GM23338 (cell line): ENCODE data around the gene TRIOBP. TPM values are rescaled to one million over a fixed set of nuclear protein-coding genes. Genes with fewer than 3 reads are reported as not detected.

Experiments used
- ATAC-seq: fragments of 200-7000 bp; cut with Tn5 transposase; 3 replicates; pipeline ENCODE4 v1.9.1; 2020
- DNase-seq: peaks from one replicate; pipeline ENCODE4 v3.0.0-alpha.2; 2015; ENCODE audit warnings: low spot score
- H2AFZ ChIP-seq: fragments of 200-600 bp; sonication (generic); 2 replicates; pipeline ENCODE4 v1.8.0; 2016; ENCODE audit warnings: antibody characterized with exemption, mild to moderate bottlenecking, moderate library complexity
- H3F3A ChIP-seq: fragments of 200-600 bp; sonication (generic); replicated peaks from 2 replicates; pipeline ENCODE4 v1.8.0; 2017; ENCODE audit warnings: antibody characterized with exemption, mixed run types, low read depth
- H3K27ac ChIP-seq: fragments of 200-600 bp; sonication (generic); 2 replicates; pipeline ENCODE4 v1.6.1; 2016; ENCODE audit warnings: low read depth
- H3K27me3 ChIP-seq: fragments of 200-600 bp; sonication (generic); 2 replicates; pipeline ENCODE4 v1.8.0; 2016; ENCODE audit warnings: mild to moderate bottlenecking, mixed run types, moderate library complexity; ENCODE audit not compliant: insufficient read depth
- H3K36me3 ChIP-seq: fragments of 200-600 bp; sonication (generic); 2 replicates; pipeline ENCODE4 v1.8.0; 2016; ENCODE audit warnings: mild to moderate bottlenecking; ENCODE audit not compliant: insufficient read depth
- H3K4me1 ChIP-seq: fragments of 200-600 bp; sonication (generic); 2 replicates; pipeline ENCODE4 v1.8.0; 2016; ENCODE audit warnings: mild to moderate bottlenecking, moderate library complexity; ENCODE audit not compliant: insufficient read depth
- H3K4me2 ChIP-seq: fragments of 200-600 bp; sonication (generic); 2 replicates; pipeline ENCODE4 v1.7.1; 2017; ENCODE audit warnings: mixed run types
- H3K4me3 ChIP-seq: fragments of 200-600 bp; sonication (generic); 2 replicates; pipeline ENCODE4 v1.6.1; 2016; ENCODE audit warnings: mixed run types
- H3K79me2 ChIP-seq: fragments of 200-600 bp; sonication (generic); replicated peaks from 2 replicates; pipeline ENCODE4 v1.8.0; 2017; ENCODE audit warnings: mild to moderate bottlenecking; ENCODE audit not compliant: insufficient read depth
- H3K9me2 ChIP-seq: fragments of 200-600 bp; sonication (generic); 2 replicates; pipeline ENCODE4 v1.8.0; 2017; ENCODE audit not compliant: insufficient read depth
- H4K20me1 ChIP-seq: fragments of 200-600 bp; sonication (generic); replicated peaks from 2 replicates; pipeline ENCODE4 v1.8.0; 2017; ENCODE audit warnings: mild to moderate bottlenecking; ENCODE audit not compliant: insufficient read depth
- H3K27ac Mint-ChIP-seq: 2 replicates; pipeline ENCODE4 v1.8.0; 2020; ENCODE audit warnings: inconsistent platforms, mild to moderate bottlenecking, moderate library complexity, mixed read lengths
- H3K27me3 Mint-ChIP-seq: 3 replicates; pipeline ENCODE4 v1.8.0; 2022; ENCODE audit warnings: low read depth, mild to moderate bottlenecking, moderate library complexity, mixed read lengths, inconsistent platforms; ENCODE audit not compliant: insufficient read depth, poor library complexity
- H3K36me3 Mint-ChIP-seq: 3 replicates; pipeline ENCODE4 v1.8.0; 2021; ENCODE audit warnings: low read depth, mild to moderate bottlenecking, inconsistent platforms, moderate library complexity, mixed read lengths
- H3K4me1 Mint-ChIP-seq: 3 replicates; pipeline ENCODE4 v1.8.0; 2020; ENCODE audit warnings: mild to moderate bottlenecking, inconsistent platforms, mixed read lengths
- H3K4me3 Mint-ChIP-seq: 3 replicates; pipeline ENCODE4 v1.8.0; 2021; ENCODE audit warnings: moderate library complexity, mild to moderate bottlenecking, inconsistent platforms, mixed read lengths
- H3K9me3 Mint-ChIP-seq: 3 replicates; pipeline ENCODE4 v1.8.0; 2020; ENCODE audit warnings: moderate library complexity, mild to moderate bottlenecking, inconsistent platforms, mixed read lengths
- CREB1 ChIP-seq: fragments of 250-450 bp; sonication (Bioruptor Pico); IDR thresholded peaks from 2 replicates; pipeline ENCODE4 v1.5.0; 2020; ENCODE audit warnings: low read depth, mild to moderate bottlenecking, moderate library complexity
- JUNB ChIP-seq: IDR thresholded peaks from one replicate; pipeline ENCODE4 v1.6.1; 2016; ENCODE audit warnings: antibody characterized with exemption; ENCODE audit not compliant: unreplicated experiment
- NANOG ChIP-seq: IDR thresholded peaks from 2 replicates; pipeline ENCODE4 v1.6.1; 2016; ENCODE audit warnings: antibody characterized with exemption, borderline replicate concordance
- POLR2AphosphoS5 ChIP-seq: IDR thresholded peaks from 2 replicates; pipeline ENCODE4 v1.6.1; 2016; ENCODE audit warnings: antibody characterized with exemption, low read depth
- STAT1 ChIP-seq: IDR thresholded peaks from one replicate; pipeline ENCODE4 v1.6.1; 2016; ENCODE audit warnings: antibody characterized with exemption; ENCODE audit not compliant: unreplicated experiment
- ZNF462 ChIP-seq: fragments of 250-450 bp; sonication (Bioruptor Pico); IDR thresholded peaks from 2 replicates; pipeline ENCODE4 v1.5.0; 2020; ENCODE audit warnings: mild to moderate bottlenecking, moderate library complexity
- polyA plus RNA-seq: library from polyadenylated mRNA; unstranded; fragments of >200 nt; fragmentation: Nextera tagmentation; extraction: Ambion mirVana; gene quantifications from 2 replicates; pipeline ENCODE4 v1.2.1, GENCODE V29; 2016
- total RNA-seq: library from RNA; depleted of rRNA; stranded (reverse); fragments of >200 nt; shearing (Covaris generic); gene quantifications from 2 replicates; pipeline ENCODE4 v1.2.3, GENCODE V29; 2014

The TRIOBP gene
- total and polyA plus RNA-seq, 2 experiments from 2014 or later, result 21.4 to 48.4 TPM

- DNase-seq (peak; percentile 83), ATAC-seq (peak; percentile 56)
- Histone ChIP-seq H4K20me1 (no peaks in the 10 kb centered on the region), H3K4me2 (peak within 1 kb of the TSS; percentile 86), H3K79me2 (no peaks in the 10 kb centered on the region), H3K4me3 (peak within 1 kb of the TSS; percentile 55), H3K4me1 (peaks cover 11% of the 10 kb centered on the region; the same call in 1 of the 2 replicates), H3K27ac (no peak within 1 kb of the TSS), H3K36me3 (no peaks in the 10 kb centered on the region), H3K9me2 (no peaks in the 10 kb centered on the region), H3K27me3 (no peaks in the 10 kb centered on the region), H3F3A (peaks cover 19% of the 10 kb centered on the region; the same call in 1 of the 2 replicates), H2AFZ (peak within 1 kb of the TSS; percentile 78; the same call in 1 of the 2 replicates)
- Mint-ChIP-seq H3K27ac (no peak within 1 kb of the TSS), H3K36me3 (no peaks in the 10 kb centered on the region), H3K9me3 (no peaks in the 10 kb centered on the region), H3K4me1 (peaks cover 17% of the 10 kb centered on the region), H3K4me3 (peak within 1 kb of the TSS; percentile 79), H3K27me3 (peaks cover 12% of the 10 kb centered on the region)
- TF ChIP-seq STAT1, result no peak
- TF ChIP-seq CREB1, result no peak
- peak; percentile 36; the same call in 1 of the 2 replicates for TF ChIP-seq POLR2AphosphoS5
- no peak for TF ChIP-seq NANOG
These were observed 21.6 kb upstream of the TRIOBP start, which contains the start of gene LGALS1 for GRCh38 chr22:37674951-37675929. Gene LGALS1, plus strand, starts transcription at chr22:37675636. Its CDS starts 67 bp downstream, at chr22:37675703.

GRCh38 chr22:37675930-37676735, 20.7 kb upstream of the TRIOBP start:
- no peaks in the 10 kb centered on the region for H3K9me3 Mint-ChIP-seq
- H3K27ac Mint-ChIP-seq, result no peak overlapping the region
- Histone ChIP-seq H4K20me1 (no peaks in the 10 kb centered on the region; the same call in 1 of the 2 replicates), H3K79me2 (no peaks in the 10 kb centered on the region), H3K4me2 (peak overlapping the region; percentile 86), H3K27ac (0 out of 2 replicates have a peak overlapping the region, but pooled peaks have one; percentile 7), H3K27me3 (no peaks in the 10 kb centered on the region), H3F3A (peaks cover 19% of the 10 kb centered on the region; the same call in 1 of the 2 replicates), H2AFZ (peak overlapping the region; percentile 78; the same call in 1 of the 2 replicates), H3K36me3 (no peaks in the 10 kb centered on the region), H3K9me2 (no peaks in the 10 kb centered on the region), H3K4me1 (peaks cover 11% of the 10 kb centered on the region; the same call in 1 of the 2 replicates), H3K4me3 (peak overlapping the region; percentile 55)
- no peaks in the 10 kb centered on the region for H3K36me3 Mint-ChIP-seq
- peaks cover 11% of the 10 kb centered on the region for H3K27me3 Mint-ChIP-seq
- DNase-seq (peak; percentile 26), ATAC-seq (peak; percentile 3)
- peaks cover 17% of the 10 kb centered on the region for H3K4me1 Mint-ChIP-seq
- H3K4me3 Mint-ChIP-seq, result peak overlapping the region; percentile 79
- no peak for TF ChIP-seq JUNB
- no peak for TF ChIP-seq ZNF462 (CRISPR knock-in tag)
